H1 (cell line): Measurements from ENCODE around the gene ZFAND5. TPM values are rescaled to one million over a fixed set of nuclear protein-coding genes. Genes with fewer than 3 reads are reported as not detected.
A peak's percentile ranks its signal among the peaks of the same experiment; 100 is the strongest.

Experiments used
- CTCF ChIA-PET: fragments of 300-600 bp; sonication (Branson Sonifier 250); formaldehyde crosslinking; loops from one replicate; lab custom pipeline; 2021; ENCODE audit not compliant: partially characterized antibody; lab: Charles Lee
- POLR2A ChIA-PET: fragments of 300-600 bp; sonication (Branson Sonifier 250); formaldehyde crosslinking; loops from one replicate; lab custom pipeline; 2021; ENCODE audit warnings: inconsistent platforms; ENCODE audit not compliant: partially characterized antibody; lab: Charles Lee
- DNase-seq, 2 experiments: peaks; one replicate each; pipeline versions ENCODE4 v3.0.0 to v3.0.0-alpha.2; 2010 to 2022; ENCODE audit warnings: low spot score in 2 of 2, low read depth in 1 of 2, mixed read lengths in 1 of 2
- FAIRE-seq: peaks from 2 replicates; lab custom pipeline; 2011; peaks lifted over from hg19 to GRCh38; lab: Jason Lieb, UNC
- H2AFZ ChIP-seq: 2 replicates; pipeline ENCODE4 v1.8.1; 2012; ENCODE audit warnings: low read length, inconsistent platforms
- H2AK5ac ChIP-seq: 2 replicates; pipeline ENCODE4 v1.6.1; 2013; ENCODE audit warnings: low read depth, low read length
- H2BK120ac ChIP-seq: replicated peaks from 2 replicates; pipeline ENCODE3; 2013; ENCODE audit warnings: low read depth, low read length, inconsistent platforms
- H2BK12ac ChIP-seq: 2 replicates; pipeline ENCODE4 v1.6.1; 2013; ENCODE audit warnings: low read depth, low read length
- H2BK15ac ChIP-seq: 2 replicates; pipeline ENCODE4 v1.6.1; 2013; ENCODE audit warnings: low read length
- H2BK20ac ChIP-seq: 2 replicates; pipeline ENCODE4 v1.6.1; 2013; ENCODE audit warnings: low read length
- H2BK5ac ChIP-seq: 2 replicates; pipeline ENCODE4 v1.6.1; 2013; ENCODE audit warnings: low read depth, low read length
- H3K14ac ChIP-seq: 2 replicates; pipeline ENCODE4 v1.6.1; 2013; ENCODE audit warnings: inconsistent platforms; ENCODE audit not compliant: insufficient read length
- H3K18ac ChIP-seq: 2 replicates; pipeline ENCODE4 v1.6.1; 2013; ENCODE audit warnings: low read length; ENCODE audit errors: extremely low read depth
- H3K23ac ChIP-seq: 2 replicates; pipeline ENCODE4 v1.6.1; 2013; ENCODE audit warnings: inconsistent platforms; ENCODE audit not compliant: insufficient read length
- H3K23me2 ChIP-seq: 2 replicates; pipeline ENCODE4 v1.6.1; 2013; ENCODE audit warnings: low read depth, low read length
- H3K27ac ChIP-seq: 2 replicates; pipeline ENCODE4 v1.6.1; 2011; ENCODE audit warnings: low read depth, low read length, inconsistent platforms
- H3K27me3 ChIP-seq, 4 experiments: replicated peaks in 1 of 4; 1 replicate in 1 of 4; 2 replicates in 3 of 4; pipeline versions ENCODE4 v1.6.1 to v1.8.1; 2011 to 2013; ENCODE audit warnings: low read length in 3 of 4, mild to moderate bottlenecking in 3 of 4, inconsistent platforms in 2 of 4, mixed read lengths in 2 of 4, moderate library complexity in 1 of 4; ENCODE audit not compliant: control insufficient read depth in 3 of 4, insufficient read depth in 3 of 4; ENCODE audit errors: extremely low read depth in 1 of 4
- H3K36me3 ChIP-seq, 4 experiments: 2 replicates each; pipeline versions ENCODE4 v1.6.1 to v1.8.1; 2011 to 2013; ENCODE audit warnings: mild to moderate bottlenecking in 4 of 4, low read length in 3 of 4, moderate library complexity in 2 of 4, control low read depth in 1 of 4, inconsistent platforms in 1 of 4; ENCODE audit not compliant: insufficient read depth in 4 of 4, control insufficient read depth in 2 of 4
- H3K4ac ChIP-seq: replicated peaks from 2 replicates; pipeline ENCODE3; 2013; ENCODE audit warnings: low read length, low read depth, mixed read lengths, inconsistent platforms; ENCODE audit not compliant: insufficient read length
- H3K4me1 ChIP-seq, 4 experiments: replicated peaks in 1 of 4; 1 replicate in 1 of 4; 2 replicates in 3 of 4; pipeline versions ENCODE4 v1.6.1 to v1.8.1; 2011 to 2013; ENCODE audit warnings: low read length in 3 of 4, inconsistent platforms in 2 of 4, mixed read lengths in 1 of 4; ENCODE audit not compliant: insufficient read depth in 4 of 4, control insufficient read depth in 3 of 4
- H3K4me2 ChIP-seq, 2 experiments: 2 replicates each; pipeline versions ENCODE4 v1.6.1 to v1.8.1; 2011 to 2013; ENCODE audit warnings: low read depth in 2 of 2, low read length in 2 of 2, control low read depth in 1 of 2, inconsistent platforms in 1 of 2, mild to moderate bottlenecking in 1 of 2; ENCODE audit not compliant: insufficient read depth in 1 of 2
- H3K4me3 ChIP-seq, 4 experiments: fragments of 200-600, 300-600 bp in 1 of 4; sonication (generic), shearing (Covaris generic), sonication (Bioruptor Twin) in 1 of 4; 2 replicates each; pipeline versions ENCODE4 v1.5.1 to v1.8.1; 2011 to 2016; ENCODE audit warnings: low read length in 4 of 4, low read depth in 3 of 4, control low read depth in 2 of 4, inconsistent platforms in 2 of 4, mild to moderate bottlenecking in 2 of 4, mixed read lengths in 1 of 4, moderate library complexity in 1 of 4; ENCODE audit not compliant: insufficient read depth in 2 of 4; ENCODE audit errors: extremely low read depth in 1 of 4
- H3K56ac ChIP-seq: replicated peaks from 2 replicates; pipeline ENCODE3; 2013; ENCODE audit warnings: low read depth, mild to moderate bottlenecking, mixed read lengths, low read length, inconsistent platforms; ENCODE audit not compliant: insufficient read length
- H3K79me1 ChIP-seq: 2 replicates; pipeline ENCODE4 v1.6.1; 2013; ENCODE audit warnings: low read depth, low read length, control low read depth
- H3K79me2 ChIP-seq, 2 experiments: 2 replicates each; pipeline versions ENCODE4 v1.6.1 to v1.8.1; 2012 to 2013; ENCODE audit warnings: low read length in 2 of 2, mild to moderate bottlenecking in 2 of 2, inconsistent platforms in 1 of 2; ENCODE audit not compliant: insufficient read depth in 2 of 2, control insufficient read depth in 1 of 2
- H3K9ac ChIP-seq, 4 experiments: replicated peaks in 1 of 4; 1 replicate in 1 of 4; 2 replicates in 3 of 4; pipeline versions ENCODE4 v1.6.1 to v1.8.1; 2011 to 2013; ENCODE audit warnings: low read depth in 3 of 4, low read length in 3 of 4, control low read depth in 2 of 4, mild to moderate bottlenecking in 2 of 4, moderate library complexity in 2 of 4, inconsistent platforms in 1 of 4; ENCODE audit errors: extremely low read depth in 1 of 4
- H3K9me3 ChIP-seq, 2 experiments: 2 replicates each; pipeline versions ENCODE4 v1.6.1 to v1.8.1; 2012 to 2013; ENCODE audit warnings: mild to moderate bottlenecking in 2 of 2, moderate library complexity in 2 of 2, control low read depth in 1 of 2, inconsistent platforms in 1 of 2, low read depth in 1 of 2, low read length in 1 of 2, mixed read lengths in 1 of 2; ENCODE audit not compliant: insufficient read depth in 2 of 2
- H4K20me1 ChIP-seq, 2 experiments: replicated peaks in 1 of 2; 2 replicates each; pipeline versions ENCODE3 to v1.8.1; 2011 to 2013; ENCODE audit warnings: inconsistent platforms in 2 of 2, low read length in 2 of 2, mild to moderate bottlenecking in 1 of 2; ENCODE audit not compliant: insufficient read depth in 2 of 2, control insufficient read depth in 1 of 2
- H4K5ac ChIP-seq: 2 replicates; pipeline ENCODE4 v1.6.1; 2013; ENCODE audit warnings: low read length, low read depth, mixed read lengths, inconsistent platforms; ENCODE audit not compliant: insufficient read length
- H4K8ac ChIP-seq: 2 replicates; pipeline ENCODE4 v1.8.0; 2013; ENCODE audit warnings: mild to moderate bottlenecking, moderate library complexity, low read length, inconsistent platforms; ENCODE audit not compliant: insufficient read depth; ENCODE audit errors: extremely low read depth
- H4K91ac ChIP-seq: replicated peaks from 2 replicates; pipeline ENCODE3; 2013; ENCODE audit warnings: low read length, mixed read lengths, inconsistent platforms; ENCODE audit not compliant: insufficient read length
- KDM5A ChIP-seq: fragments of 200-600 bp; IDR thresholded peaks from 2 replicates; pipeline ENCODE4 v1.7.1; 2012; ENCODE audit warnings: mild to moderate bottlenecking, low read length, inconsistent platforms, mixed read lengths
- POLR2A ChIP-seq, 2 experiments: IDR thresholded peaks; 1 replicate in 1 of 2; 2 replicates in 1 of 2; pipeline ENCODE4 v1.6.1; 2011; ENCODE audit warnings: low read depth in 2 of 2, low read length in 2 of 2, mild to moderate bottlenecking in 2 of 2; ENCODE audit errors: control extremely low read depth in 1 of 2
- POLR2AphosphoS5 ChIP-seq: IDR thresholded peaks from 2 replicates; pipeline ENCODE4 v1.6.1; 2011; ENCODE audit warnings: low read depth, low read length
- WGBS, 2 experiments: shearing (Covaris generic) in 1 of 2; methylation state at CpG; one replicate each; pipeline versions ENCODE4 v1.1.6 to v1.1.7; 2013 to 2015; ENCODE audit warnings: low lambda C conversion rate in 2 of 2, mixed read lengths in 2 of 2, inconsistent platforms in 1 of 2, low coverage in 1 of 2, missing lambda C conversion rate in 1 of 2; ENCODE audit not compliant: insufficient replicate concordance in 2 of 2, insufficient coverage in 1 of 2, insufficient read length in 1 of 2; ENCODE audit errors: extremely low coverage in 1 of 2, missing lambda C conversion rate in 1 of 2; 5-methylcytosine and 5-hydroxymethylcytosine counted together
- polyA plus RNA-seq, 7 experiments: library from polyadenylated mRNA; depleted of rRNA in 3 of 7; stranded (reverse) in 5 of 7; unstranded in 2 of 7; fragments of >200 nt in 5 of 7; fragments of 200-250 nt in 2 of 7; gene quantifications; 1 replicate in 5 of 7; 2 replicates in 1 of 7; 4 replicates in 1 of 7; pipeline versions ENCODE4 v1.2.1 to v1.2.3, GENCODE V29; 2011 to 2013; ENCODE audit warnings: missing spikeins in 2 of 7, mixed read lengths in 2 of 7
- total RNA-seq: library from RNA; stranded (reverse); fragmentation: NEBNext Ultra II Directional; extraction: Animal tissue kit (Norgen Biotek cat#: 25700); gene quantifications from 2 replicates; pipeline ENCODE4 v1.2.1, GENCODE V29; 2021

Gene ZFAND5
- total and polyA plus RNA-seq, 2 of the 8 experiments (the other 6 are each of a cell fraction or from before 2014, with no cell fraction given), result 76.7 to 225 TPM

- POLR2A ChIA-PET, result interaction anchor here (1.0 to 1.2 kb wide), 3 partner anchors 8 to 18 kb away, joined by 4 to 7 read pairs (median 5); partner anchors contain the start of gene ZFAND5
- H3K36me3 ChIP-seq, result peaks cover 32 to 65% (median 50%) of the 10 kb centered on the region in 4 experiments
- H2BK120ac ChIP-seq, result no peak overlapping the region
- no peak overlapping the region for H2BK5ac ChIP-seq
- no peaks in the 10 kb centered on the region for H3K23me2 ChIP-seq
- H3K79me2 ChIP-seq, result peaks cover under 1 to 48% of the 10 kb centered on the region in 2 experiments; a peak in 3 of 4 replicates
- H4K91ac ChIP-seq, result no peak overlapping the region
- H3K14ac ChIP-seq, result no peak overlapping the region
- H2BK15ac ChIP-seq, result no peak overlapping the region
- no peak overlapping the region for H3K4me2 ChIP-seq
- no peak overlapping the region for H3K27ac ChIP-seq
- no peak for DNase-seq
- H2AFZ ChIP-seq, result no peak overlapping the region
- peaks cover 0 to 3% (median 0%) of the 10 kb centered on the region in 4 experiments; a peak in 2 of 7 replicates for H3K4me1 ChIP-seq
- TF ChIP-seq POLR2A (IDR thresholded peaks at IDR 0.05; ENCODE audit: control extremely low read depth in 1 of 2, low read depth in 2 of 2, low read length in 2 of 2), result 0 out of 3 replicates have a peak, but pooled peaks of 1 of the 2 experiments have one; percentile 63
- no peak for TF ChIP-seq KDM5A
- peak; percentile 40 for TF ChIP-seq POLR2AphosphoS5
- TF ChIP-seq, all 59 proteins: peak for 2
- Histone ChIP-seq H2AK5ac (no peak overlapping the region), H4K5ac (no peak overlapping the region), H3K18ac (no peak overlapping the region), H3K9me3 (no peaks in the 10 kb centered on the region), H3K4me3 (no peak overlapping the region), H3K9ac (no peak overlapping the region), H2BK12ac (no peak overlapping the region), H2BK20ac (no peak overlapping the region), H3K56ac (no peak overlapping the region), H3K79me1 (no peaks in the 10 kb centered on the region; the same call in 1 of the 2 replicates), H3K27me3 (no peaks in the 10 kb centered on the region), H3K4ac (no peak overlapping the region), H4K8ac (no peak overlapping the region; the same call in 1 of the 2 replicates), H3K23ac (no peak overlapping the region), H4K20me1 (peaks cover 13 to 21% of the 10 kb centered on the region in 2 experiments)
- 92% methylated on average over 4 of the region's 4 CpGs; no CpG with 5 or more reads in 1 of the 2 experiments for WGBS, 2 experiments
- no peak for FAIRE-seq
- CTCF ChIA-PET, result no interaction called here
Measured at GRCh38 chr9:72355153-72355552, 9.9 kb downstream of the ZFAND5 start.
